ENCODE measurements around the gene RAMP2. TPM values are rescaled to one million over a fixed set of nuclear protein-coding genes. Genes with fewer than 3 reads are reported as not detected.
"Not testable (repeated sequence)": the region's sequence is repeated elsewhere in the genome, so short reads cannot be mapped to it uniquely, and the experiment has no call there.

The RAMP2 gene
- 100 to 1,000 TPM; 155 to 221 (median 188) TPM for polyA plus RNA-seq (ENCODE audit: insufficient read depth in 1 of 5, insufficient read length in 5 of 5, low replicate concordance in 1 of 5)
- long read RNA-seq, donor 1, transcript RAMP2-201 (4 exons, 780 nt), result major isoform, 143 of 180 reads
- long read RNA-seq, donor 1, partial matches to known transcripts, result 29 of 180 reads
- long read RNA-seq, donor 1, other reads (novel, unspliced or antisense), result 0 of 180 reads
- long read RNA-seq, donor 2, transcript RAMP2-201 (4 exons, 780 nt), result major isoform, 79 of 107 reads
- long read RNA-seq, donor 2, partial matches to known transcripts, result 19 of 107 reads
- long read RNA-seq, donor 2, other reads (novel, unspliced or antisense), result 0 of 107 reads
- long read RNA-seq, donor 3, transcript RAMP2-204 (4 exons, 548 nt), result minor isoform, 5 of 155 reads
- long read RNA-seq, donor 3, transcript RAMP2-201 (4 exons, 780 nt), result major isoform, 112 of 155 reads
- long read RNA-seq, donor 3, transcript RAMP2-203 (3 exons, 573 nt), result minor isoform, 7 of 155 reads
- long read RNA-seq, donor 3, transcript RAMP2-205 (4 exons, 858 nt), result minor isoform, 5 of 155 reads
- long read RNA-seq, donor 3, partial matches to known transcripts, result 26 of 155 reads
- long read RNA-seq, donor 3, other reads (novel, unspliced or antisense), result 0 of 155 reads
- long read RNA-seq, donor 4, transcript RAMP2-203 (3 exons, 573 nt), result minor isoform, 6 of 103 reads
- long read RNA-seq, donor 4, transcript RAMP2-201 (4 exons, 780 nt), result major isoform, 75 of 103 reads
- long read RNA-seq, donor 4, partial matches to known transcripts, result 20 of 103 reads
- long read RNA-seq, donor 4, other reads (novel, unspliced or antisense), result 0 of 103 reads
- long read RNA-seq, donor 5, transcript RAMP2-201 (4 exons, 780 nt), result major isoform, 166 of 213 reads
- long read RNA-seq, donor 5, transcript RAMP2-205 (4 exons, 858 nt), result minor isoform, 6 of 213 reads
- long read RNA-seq, donor 5, transcript RAMP2-203 (3 exons, 573 nt), result minor isoform, 14 of 213 reads
- long read RNA-seq, donor 5, partial matches to known transcripts, result 25 of 213 reads
- long read RNA-seq, donor 5, other reads (novel, unspliced or antisense), result 0 of 213 reads
- long read RNA-seq, donor 6, transcript RAMP2-205 (4 exons, 858 nt), result minor isoform, 8 of 198 reads
- long read RNA-seq, donor 6, transcript RAMP2-201 (4 exons, 780 nt), result major isoform, 155 of 198 reads
- long read RNA-seq, donor 6, transcript RAMP2-203 (3 exons, 573 nt), result minor isoform, 11 of 198 reads
- long read RNA-seq, donor 6, partial matches to known transcripts, result 20 of 198 reads
- long read RNA-seq, donor 6, other reads (novel, unspliced or antisense), result 0 of 198 reads
- long read RNA-seq, donor 7, transcript RAMP2-203 (3 exons, 573 nt), result minor isoform, 5 of 71 reads
- long read RNA-seq, donor 7, transcript RAMP2-201 (4 exons, 780 nt), result major isoform, 60 of 71 reads
- long read RNA-seq, donor 7, partial matches to known transcripts, result 0 of 71 reads
- long read RNA-seq, donor 7, other reads (novel, unspliced or antisense), result 0 of 71 reads
- long read RNA-seq, donor 8, transcript RAMP2-201 (4 exons, 780 nt), result major isoform, 62 of 76 reads
- long read RNA-seq, donor 8, partial matches to known transcripts, result 5 of 76 reads
- long read RNA-seq, donor 8, other reads (novel, unspliced or antisense), result 0 of 76 reads

GRCh38 chr17:42760652-42761581 lies at the start of gene RAMP2:
Gene RAMP2 (plus strand): TSS chr17:42761227. CDS start chr17:42761262, 35 bp downstream.
- DNase-seq, result peak; percentile 49 to 50

- peak; percentile 39 to 60 for DNase-seq
Measured at GRCh38 chr17:42720996-42721583, 39.9 kb upstream of the RAMP2 start.

GRCh38 chr17:42723636-42724035 lies 37.4 kb upstream of the RAMP2 start:
- DNase-seq, result no peak

- no peak for DNase-seq
Measured at GRCh38 chr17:42725143-42725542, 35.9 kb upstream of the RAMP2 start.

GRCh38 chr17:42740699-42741098 lies 20.3 kb upstream of the RAMP2 start:
- no peak for DNase-seq

- not testable (repeated sequence) for DNase-seq
Measured at GRCh38 chr17:42742916-42743315, 18.1 kb upstream of the RAMP2 start.

GRCh38 chr17:42743595-42744282 lies 17.3 kb upstream of the RAMP2 start:
- DNase-seq, result no peak

GRCh38 chr17:42744283-42744805 lies 16.7 kb upstream of the RAMP2 start:
- no peak for DNase-seq

- DNase-seq, result peak; percentile 94
Measured at GRCh38 chr17:42744806-42745617, 16.0 kb upstream of the RAMP2 start, which contains the start of gene EZH1. Gene EZH1 (minus strand): TSS chr17:42745040. CDS start chr17:42728941, 16,099 bp downstream.

- no peak for DNase-seq
Measured at GRCh38 chr17:42748202-42748907, 12.7 kb upstream of the RAMP2 start.

GRCh38 chr17:42748908-42749798 lies 11.9 kb upstream of the RAMP2 start:
- no peak for DNase-seq

GRCh38 chr17:42750739-42751344 lies 10.2 kb upstream of the RAMP2 start:
- DNase-seq, result no peak

- DNase-seq, result no peak
Measured at GRCh38 chr17:42751628-42752027, 9.4 kb upstream of the RAMP2 start.

- no peak for DNase-seq
Measured at GRCh38 chr17:42754782-42755181, 6.2 kb upstream of the RAMP2 start.

GRCh38 chr17:42759982-42760651 lies 910 bp upstream of the RAMP2 start:
- no peak for DNase-seq

All from right lung (tissue), 10 donors.